GM11168 (cell line): Measurements from ENCODE around the gene PRDX1.
"Not testable (repeated sequence)": the region's sequence is repeated elsewhere in the genome, so short reads cannot be mapped to it uniquely, and the experiment has no call there.

Source experiments
- in situ Hi-C: fragments of 300-500 bp; cut with MboI; formaldehyde crosslinking; loops from one replicate; pipeline ENCODE4 v1.12.0; 2022; ENCODE audit warnings: low sequenced_read_pairs; ENCODE audit not compliant: unreplicated experiment

Gene PRDX1

GRCh38 chr1:45508295-45509151 lies 13.2 kb downstream of the PRDX1 start:
- in situ Hi-C loops: loop anchor here (5.0 kb wide), 1 partner anchor 64 kb away; no protein-coding TSS in a partner anchor

GRCh38 chr1:45507893-45508292 lies 13.8 kb downstream of the PRDX1 start:
- in situ Hi-C loops: loop anchor here (5.0 kb wide), 1 partner anchor 64 kb away; no protein-coding TSS in a partner anchor

GRCh38 chr1:45507195-45507594 lies 14.5 kb downstream of the PRDX1 start:
- in situ Hi-C loops: loop anchor here (5.0 kb wide), 1 partner anchor 65 kb away; no protein-coding TSS in a partner anchor

GRCh38 chr1:45503462-45504360 lies 18.0 kb downstream of the PRDX1 start:
- in situ Hi-C loops: no loop called here

GRCh38 chr1:45501505-45501859 lies 20.2 kb downstream of the PRDX1 start:
- in situ Hi-C loops: no loop called here

GRCh38 chr1:45499415-45499769 lies 22.3 kb downstream of the PRDX1 start:
- in situ Hi-C loops: loop anchor here (10.0 kb wide), 1 partner anchor 475 kb away; no protein-coding TSS in a partner anchor

GRCh38 chr1:45498279-45498678 lies 23.4 kb downstream of the PRDX1 start:
- in situ Hi-C loops: loop anchor here (10.0 kb wide), 1 partner anchor 473 kb away; no protein-coding TSS in a partner anchor

GRCh38 chr1:45493116-45493697 lies 28.5 kb downstream of the PRDX1 start:
- in situ Hi-C loops: loop anchor here (5.0 to 10.0 kb wide), 2 partner anchors 141 to 468 kb away; no protein-coding TSS in a partner anchor

GRCh38 chr1:45492691-45493090 lies 29.0 kb downstream of the PRDX1 start:
- in situ Hi-C loops: loop anchor here (5.0 to 10.0 kb wide), 2 partner anchors 140 to 468 kb away; no protein-coding TSS in a partner anchor

GRCh38 chr1:45491487-45492260 lies 30.0 kb downstream of the PRDX1 start:
- in situ Hi-C loops: loop anchor here (5.0 to 10.0 kb wide), 2 partner anchors 139 to 467 kb away; no protein-coding TSS in a partner anchor

GRCh38 chr1:45490626-45491486 lies 30.8 kb downstream of the PRDX1 start, which contains the start of gene TESK2:
Gene TESK2 (minus strand): TSS chr1:45491163. CDS start chr1:45457785, 33,378 bp downstream.
- in situ Hi-C loops: loop anchor here (5.0 to 10.0 kb wide), 2 partner anchors 139 to 466 kb away; no protein-coding TSS in a partner anchor

GRCh38 chr1:45490121-45490625 lies 31.5 kb downstream of the PRDX1 start:
- in situ Hi-C loops: loop anchor here (5.0 to 10.0 kb wide), 2 partner anchors 138 to 465 kb away; no protein-coding TSS in a partner anchor

- in situ Hi-C loops: not testable (repeated sequence)
Measured at GRCh38 chr1:45489379-45489778, 32.3 kb downstream of the PRDX1 start.

GRCh38 chr1:45488666-45489377 lies 32.9 kb downstream of the PRDX1 start:
- in situ Hi-C loops: no loop called here

- in situ Hi-C loops: no loop called here
Measured at GRCh38 chr1:45485949-45486348, 35.7 kb downstream of the PRDX1 start.

GRCh38 chr1:45479039-45479748 lies 42.5 kb downstream of the PRDX1 start:
- in situ Hi-C loops: no loop called here
